ENCODE data around the gene PRDX5. TPM values are rescaled to one million over a fixed set of nuclear protein-coding genes. Genes with fewer than 3 reads are reported as not detected.

PRDX5 gene
- total RNA-seq, 2 experiments from 2014 or later: 103 to 105 TPM

- intact Hi-C loops (cut with micrococcal nuclease): no loop called here
- ChIA-PET POLR2A (interaction anchor here (0.7 to 1.6 kb wide), 4 partner anchors 21 to 703 kb away, joined by 3 to 5 read pairs (median 3); partner anchors contain the start of genes ESRRA and TRMT112), CTCF (interaction anchor here (1.0 to 1.5 kb wide), 4 partner anchors 21 to 111 kb away, joined by 3 to 8 read pairs (median 4); partner anchors contain the start of genes ESRRA, PRDX5 and TRMT112)
- no peaks in the 10 kb centered on the region for H3K9me3 Mint-ChIP-seq
- H3K4me3 Mint-ChIP-seq: peak overlapping the region; percentile 84
- peaks cover 41% of the 10 kb centered on the region for H3K4me1 Mint-ChIP-seq (ENCODE audit: low read depth)
- no peak for DNase-seq
- peaks cover 38% of the 10 kb centered on the region for H3K36me3 Mint-ChIP-seq (ENCODE audit: low read depth)
- no peak for TF ChIP-seq CTCF (IDR thresholded peaks at IDR 0.05)
- ATAC-seq: no peak
- H3K27me3 Mint-ChIP-seq: no peaks in the 10 kb centered on the region
- peak overlapping the region; percentile 92 for H3K27ac Mint-ChIP-seq
These were observed 20.8 kb downstream of the PRDX5 start for GRCh38 chr11:64338716-64339115.

GRCh38 chr11:64339286-64339685 is 21.4 kb downstream of the PRDX5 start:
- H3K36me3 Mint-ChIP-seq (ENCODE audit: low read depth): peaks cover 37% of the 10 kb centered on the region
- ATAC-seq (no peak), DNase-seq (no peak)
- H3K27ac Mint-ChIP-seq: peak overlapping the region; percentile 92
- H3K9me3 Mint-ChIP-seq: no peaks in the 10 kb centered on the region
- H3K27me3 Mint-ChIP-seq: no peaks in the 10 kb centered on the region
- peak overlapping the region; percentile 84 for H3K4me3 Mint-ChIP-seq
- ChIA-PET POLR2A (interaction anchor here (0.9 to 1.4 kb wide), 3 partner anchors 22 to 70 kb away, joined by 3 read pairs; partner anchors contain the start of gene TRMT112), CTCF (interaction anchor here (1.0 to 4.0 kb wide), 2 partner anchors 21 to 110 kb away, joined by 3 to 33 read pairs; partner anchors contain the start of genes PRDX5 and TRMT112)
- intact Hi-C loops (cut with micrococcal nuclease): no loop called here
- TF ChIP-seq CTCF (IDR thresholded peaks at IDR 0.05): no peak
- H3K4me1 Mint-ChIP-seq (ENCODE audit: low read depth): peaks cover 41% of the 10 kb centered on the region

- peaks cover 40% of the 10 kb centered on the region for H3K4me1 Mint-ChIP-seq (ENCODE audit: low read depth)
- CTCF ChIA-PET: interaction anchor here (0.9 to 8.1 kb wide), 3 partner anchors 8 to 22 kb away, joined by 5 to 75 read pairs (median 33); partner anchors contain the start of genes PRDX5, RPS6KA4 and TRMT112
These were observed 22.0 kb downstream of the PRDX5 start, which contains the start of gene CCDC88B for GRCh38 chr11:64339754-64340408. CCDC88B (plus strand) TSS chr11:64340204; CDS start chr11:64340267, 63 bp downstream.

DNA sequence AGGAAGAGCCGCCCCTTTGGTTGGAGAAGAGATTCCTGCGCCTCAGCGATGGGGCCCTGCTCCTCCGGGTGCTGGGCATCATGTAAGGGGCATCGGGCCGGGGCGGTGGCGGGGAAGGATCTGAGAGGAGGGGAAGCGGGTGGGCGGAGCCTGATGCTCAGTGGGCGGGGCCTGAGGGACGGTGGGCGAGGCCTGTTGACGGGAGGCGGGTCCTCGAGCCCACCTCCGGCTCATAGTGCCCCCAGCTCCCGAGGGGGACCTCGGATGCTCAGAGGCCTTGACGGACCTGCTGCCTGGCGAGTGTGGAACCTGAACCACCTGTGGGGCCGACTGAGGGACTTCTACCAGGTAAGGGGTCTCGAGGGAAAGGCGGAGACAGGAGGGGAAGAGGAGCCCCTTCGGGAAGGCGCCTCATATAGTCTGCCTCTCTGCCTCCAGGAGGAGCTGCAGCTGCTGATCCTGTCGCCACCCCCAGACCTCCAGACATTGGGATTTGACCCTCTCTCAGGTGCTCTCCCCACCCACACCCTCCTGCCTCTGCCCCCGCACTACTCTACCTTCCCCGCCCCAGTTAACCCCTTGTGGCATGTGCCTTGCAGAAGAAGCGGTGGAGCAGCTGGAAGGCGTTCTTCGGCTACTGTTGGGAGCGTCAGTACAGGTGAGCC is 22.9 kb downstream of the PRDX5 start:
- TF ChIP-seq CTCF (IDR thresholded peaks at IDR 0.05): no peak
- H3K27ac Mint-ChIP-seq: peak overlapping the region; percentile 92
- H3K9me3 Mint-ChIP-seq: no peaks in the 10 kb centered on the region
- H3K27me3 Mint-ChIP-seq: no peaks in the 10 kb centered on the region
- ATAC-seq (peak; percentile 71), DNase-seq (peak; percentile 93)
- ChIA-PET CTCF (interaction anchor here (0.7 to 8.1 kb wide), 5 partner anchors 9 to 312 kb away, joined by 3 to 75 read pairs (median 7); partner anchors contain the start of genes PRDX5, RPS6KA4 and TRMT112), POLR2A (interaction anchor here (0.7 to 1.8 kb wide), 10 partner anchors 9 to 793 kb away, joined by 3 to 9 read pairs (median 4); partner anchors contain the start of genes PRDX5 and TRMT112)
- H3K4me3 Mint-ChIP-seq: peak overlapping the region; percentile 84
- H3K4me1 Mint-ChIP-seq (ENCODE audit: low read depth): peaks cover 38% of the 10 kb centered on the region
- peaks cover 38% of the 10 kb centered on the region for H3K36me3 Mint-ChIP-seq (ENCODE audit: low read depth)
- intact Hi-C loops (cut with micrococcal nuclease): no loop called here

More at GRCh38 chr11:64339754-64340408, 22.0 kb downstream of the PRDX5 start, which contains the start of gene CCDC88B:
- Mint-ChIP-seq H3K4me3 (peak within 1 kb of the TSS; percentile 84), H3K36me3 (ENCODE audit: low read depth) (peaks cover 35% of the 10 kb centered on the region), H3K27me3 (no peaks in the 10 kb centered on the region), H3K9me3 (no peaks in the 10 kb centered on the region), H3K27ac (peak within 1 kb of the TSS; percentile 92)
- POLR2A ChIA-PET: interaction anchor here (1.0 to 1.8 kb wide), 6 partner anchors 9 to 132 kb away, joined by 3 to 9 read pairs (median 4); partner anchors contain the start of genes PRDX5 and TRMT112
- ATAC-seq (peak; percentile 81), DNase-seq (peak; percentile 94)
- no peak for TF ChIP-seq CTCF (IDR thresholded peaks at IDR 0.05)
- intact Hi-C loops (cut with micrococcal nuclease): no loop called here
